ENCODE measurements around the gene PET100.

DNA sequence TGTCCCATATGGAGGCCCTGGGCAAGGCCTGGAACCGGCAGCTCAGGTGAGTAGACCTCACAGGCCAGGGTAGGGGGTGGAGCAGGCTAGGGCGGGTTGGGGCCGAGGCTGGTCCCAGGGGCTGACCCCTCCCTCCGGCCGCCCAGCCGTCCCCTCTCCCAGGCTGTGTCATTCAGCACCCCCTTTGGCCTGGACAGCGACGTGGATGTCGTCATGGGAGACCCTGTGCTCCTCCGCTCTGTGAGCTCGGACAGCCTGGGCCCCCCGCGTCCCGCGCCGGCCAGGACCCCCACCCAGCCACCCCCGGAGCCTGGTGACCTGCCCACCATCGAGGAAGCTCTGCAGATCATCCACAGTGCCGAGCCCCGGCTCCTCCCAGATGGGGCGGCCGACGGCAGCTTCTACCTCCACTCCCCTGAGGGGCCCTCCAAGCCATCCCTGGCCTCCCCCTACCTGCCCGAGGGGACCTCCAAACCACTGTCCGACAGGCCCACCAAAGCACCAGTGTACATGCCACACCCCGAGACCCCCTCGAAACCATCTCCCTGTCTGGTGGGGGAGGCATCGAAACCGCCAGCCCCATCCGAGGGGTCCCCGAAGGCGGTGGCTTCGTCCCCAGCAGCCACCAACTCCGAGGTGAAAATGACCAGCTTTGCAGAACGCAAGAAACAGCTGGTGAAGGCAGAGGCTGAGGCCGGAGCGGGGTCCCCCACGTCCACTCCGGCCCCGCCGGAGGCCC lies 17.9 kb upstream of the PET100 start:
- TF ChIP-seq YY1 (IDR thresholded peaks at IDR 0.05; ENCODE audit: insufficient read depth, insufficient read length) (no peak), ZNF274 (IDR thresholded peaks at IDR 0.05; ENCODE audit: low read depth, low read length) (no peak)

Data from NT2/D1 (cell line).